Measurements from ENCODE around the gene PACS1.
"Not testable (repeated sequence)": the region's sequence is repeated elsewhere in the genome, so short reads cannot be mapped to it uniquely, and the experiment has no call there.

PACS1 gene

GRCh38 chr11:66077927-66078326, 7.9 kb downstream of the PACS1 start:
- DNase-seq: no peak

- not testable (repeated sequence) for DNase-seq
These were observed 8.9 kb downstream of the PACS1 start for GRCh38 chr11:66078949-66079348.

GRCh38 chr11:66080055-66080817, 10.2 kb downstream of the PACS1 start:
- DNase-seq: peak; percentile 63 to 75

DNA sequence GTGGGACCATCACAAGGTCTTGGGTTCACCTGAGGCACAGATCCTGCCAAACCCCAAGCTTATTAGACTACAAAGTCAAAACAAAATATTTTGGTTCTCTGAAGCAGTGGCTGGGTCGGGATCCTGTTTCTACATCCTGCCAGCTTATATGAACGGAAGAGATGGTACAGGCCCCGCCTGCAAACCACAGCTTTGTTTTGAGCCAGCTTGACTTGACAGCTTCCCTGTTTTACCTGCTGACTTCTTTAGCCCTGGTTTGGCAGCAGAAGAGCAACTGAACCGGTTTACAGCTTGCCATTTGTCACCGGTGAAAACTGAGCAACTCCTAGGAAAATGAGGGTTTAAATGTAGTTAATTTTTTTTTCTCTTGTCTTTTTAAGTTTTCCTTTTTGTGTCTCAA, 11.4 kb downstream of the PACS1 start:
- peak; percentile 56 to 71 for DNase-seq

DNA sequence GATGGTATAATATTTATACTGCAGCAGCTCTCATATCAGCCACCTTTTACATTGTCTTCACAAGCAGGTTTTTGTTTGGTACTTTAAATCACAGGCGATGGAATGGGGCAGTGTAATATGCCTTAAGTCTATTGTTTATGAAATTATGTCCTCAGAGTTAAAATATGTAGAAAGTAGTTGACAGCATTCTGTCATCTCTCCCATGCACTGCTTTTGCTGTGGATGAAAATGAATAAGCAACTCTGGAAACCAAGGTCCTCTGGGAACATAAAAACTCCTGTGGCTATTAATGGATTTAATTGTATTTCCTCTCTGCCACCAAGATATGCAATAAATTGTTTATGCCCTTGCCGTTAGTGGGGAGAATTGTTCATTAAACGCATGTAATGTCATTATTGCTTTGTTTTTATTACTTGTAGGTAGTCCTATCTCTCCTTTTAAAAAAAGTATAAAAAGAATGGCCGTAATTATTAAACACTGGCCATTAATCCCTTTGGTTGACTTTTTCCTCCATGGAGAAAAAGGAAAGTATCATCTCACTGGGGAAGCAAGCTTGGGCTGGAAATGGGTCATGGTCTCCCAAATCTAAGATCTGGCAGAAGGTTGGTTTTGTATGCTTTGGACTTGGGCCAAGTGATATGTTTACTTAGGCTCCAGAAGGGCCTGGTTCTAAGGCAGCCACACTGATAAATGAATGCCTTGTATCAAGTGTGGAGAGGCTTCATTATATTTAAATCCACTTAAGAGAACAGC, 13.1 kb downstream of the PACS1 start:
- no peak for DNase-seq

DNA sequence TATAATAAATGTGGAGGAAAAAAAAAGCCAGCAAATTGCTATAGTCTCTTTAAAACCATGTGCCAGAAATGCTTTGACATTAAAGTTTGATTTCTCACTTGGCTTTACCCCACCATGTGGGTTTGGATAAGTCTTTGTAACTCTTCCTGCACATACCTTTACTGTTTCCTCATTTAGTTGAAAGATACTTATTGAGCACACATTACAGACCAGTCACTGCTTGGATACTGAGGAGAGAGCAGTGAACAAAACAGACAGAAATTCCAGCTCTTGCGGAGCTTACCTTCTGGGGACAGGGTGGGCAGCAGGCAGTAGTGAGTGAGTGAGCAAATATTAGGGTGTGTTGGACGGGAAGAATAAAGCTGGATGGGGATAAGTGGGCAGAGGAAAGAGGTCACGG, 13.7 kb downstream of the PACS1 start:
- DNase-seq: no peak

GRCh38 chr11:66084821-66085475, 14.9 kb downstream of the PACS1 start:
- no peak for DNase-seq

DNA sequence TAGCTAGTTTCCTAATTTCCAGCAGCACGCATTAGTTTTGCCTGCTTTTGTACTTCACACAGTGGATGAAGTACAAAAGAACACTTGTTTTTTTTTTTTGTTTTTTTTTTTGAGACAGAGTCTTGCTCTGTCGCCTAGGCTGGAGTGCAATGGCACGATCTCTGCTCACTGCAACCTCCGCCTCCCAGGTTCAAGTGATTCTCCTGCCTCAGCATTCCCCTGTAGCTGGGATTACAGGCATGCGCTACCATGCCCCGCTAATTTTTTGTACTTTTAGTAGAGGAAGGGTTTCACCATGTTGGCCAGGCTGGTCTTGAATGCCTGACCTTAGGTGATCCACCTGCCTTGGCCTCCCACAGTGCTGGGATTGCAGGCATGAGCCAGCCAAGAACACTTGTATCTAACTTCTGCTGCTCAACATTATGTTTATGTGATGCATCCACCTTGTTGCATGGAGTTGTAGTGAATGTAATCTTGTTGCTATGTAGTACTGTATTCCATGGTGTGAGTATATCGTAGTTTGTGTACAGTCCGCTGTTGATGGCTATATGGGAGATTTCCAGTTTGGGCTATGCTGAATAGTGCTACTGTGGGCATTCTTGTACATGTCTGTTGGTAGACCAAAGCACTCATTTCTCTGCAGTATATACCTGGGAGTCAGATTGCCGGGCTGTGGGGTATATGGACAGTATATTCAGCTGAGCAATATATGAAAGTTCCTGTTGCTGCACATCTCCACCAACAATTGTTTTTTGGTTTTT, 17.3 kb downstream of the PACS1 start:
- no peak for DNase-seq

DNA sequence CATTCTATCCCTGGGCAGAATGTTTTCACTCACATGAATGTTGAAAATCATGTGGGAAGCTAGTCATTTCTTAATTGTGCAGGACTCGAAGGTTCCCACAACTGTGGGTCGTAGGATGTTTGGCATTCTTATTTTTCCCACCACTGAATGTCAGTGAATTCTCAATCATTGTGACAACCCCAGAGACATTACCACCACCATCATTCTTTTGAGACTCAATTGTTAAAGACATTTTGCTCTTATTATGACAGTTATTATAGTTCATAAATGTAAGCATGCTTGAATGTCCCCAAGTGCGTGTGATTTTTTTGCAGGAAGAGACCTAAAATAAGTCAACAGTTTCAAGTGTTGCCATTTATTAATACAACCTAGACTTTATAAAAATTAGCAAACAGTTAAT, 19.0 kb downstream of the PACS1 start:
- DNase-seq: no peak

GRCh38 chr11:66090288-66090687, 20.2 kb downstream of the PACS1 start:
- DNase-seq: no peak

- not testable (repeated sequence) for DNase-seq
These were observed 22.1 kb downstream of the PACS1 start for GRCh38 chr11:66092125-66092524.

- not testable (repeated sequence) for DNase-seq
These were observed 29.7 kb downstream of the PACS1 start for GRCh38 chr11:66099746-66100145.

DNA sequence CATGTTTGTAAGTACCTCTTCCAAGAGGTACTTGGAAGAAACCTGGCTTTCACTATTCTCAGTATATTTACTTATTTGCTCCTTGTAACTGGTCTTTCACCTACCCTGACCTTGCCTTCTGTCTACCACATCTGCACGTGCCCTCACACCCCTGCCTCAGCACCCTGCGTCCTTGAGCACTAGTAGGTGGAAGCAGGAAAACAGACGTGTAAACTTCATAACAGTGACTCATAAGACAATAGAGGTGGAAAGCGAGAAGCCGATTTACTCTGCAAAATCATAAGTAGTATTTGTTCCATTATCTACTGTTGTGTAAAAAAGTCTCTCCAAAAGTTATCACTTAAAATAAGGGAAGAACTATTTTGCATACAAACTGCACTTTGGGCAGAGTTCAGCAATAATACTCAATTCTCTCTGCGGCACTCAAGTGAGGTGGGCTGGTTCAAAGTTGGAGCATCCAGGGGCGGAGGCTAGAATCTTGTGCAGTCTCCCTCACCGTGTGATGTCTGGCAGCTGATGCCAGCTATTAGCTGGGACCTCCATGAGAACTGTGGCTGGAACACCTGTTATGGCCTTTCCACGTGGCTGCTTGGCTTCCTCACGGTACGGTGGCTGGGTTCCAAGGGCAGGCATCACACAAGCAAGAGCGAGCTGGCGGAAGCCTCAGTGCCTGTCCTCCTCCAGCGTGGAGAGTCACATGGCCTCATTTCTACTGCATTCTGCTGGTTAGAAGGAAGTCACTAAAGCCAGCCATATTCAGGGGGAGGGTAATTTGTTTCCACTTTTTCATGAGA, 30.4 kb downstream of the PACS1 start:
- peak; percentile 61 to 66 for DNase-seq

DNA sequence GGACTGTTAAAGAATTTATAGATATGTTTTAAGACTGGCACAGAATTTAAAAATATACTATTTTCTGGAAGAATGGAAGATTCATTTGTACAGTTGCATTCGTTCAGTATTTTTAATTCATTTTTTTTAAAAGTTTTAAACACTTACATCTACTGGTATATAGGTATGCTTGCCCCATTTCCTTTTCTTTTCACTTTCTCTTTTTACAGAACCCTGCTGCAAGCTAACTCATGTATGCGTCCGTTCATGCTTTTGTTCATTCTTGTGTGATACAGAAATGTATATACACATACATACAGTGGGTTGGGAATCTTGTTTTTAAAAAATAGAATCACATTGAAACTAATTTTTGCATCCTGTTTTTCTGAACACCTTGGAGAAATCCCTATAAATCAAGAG, 31.0 kb downstream of the PACS1 start:
- DNase-seq: no peak

DNA sequence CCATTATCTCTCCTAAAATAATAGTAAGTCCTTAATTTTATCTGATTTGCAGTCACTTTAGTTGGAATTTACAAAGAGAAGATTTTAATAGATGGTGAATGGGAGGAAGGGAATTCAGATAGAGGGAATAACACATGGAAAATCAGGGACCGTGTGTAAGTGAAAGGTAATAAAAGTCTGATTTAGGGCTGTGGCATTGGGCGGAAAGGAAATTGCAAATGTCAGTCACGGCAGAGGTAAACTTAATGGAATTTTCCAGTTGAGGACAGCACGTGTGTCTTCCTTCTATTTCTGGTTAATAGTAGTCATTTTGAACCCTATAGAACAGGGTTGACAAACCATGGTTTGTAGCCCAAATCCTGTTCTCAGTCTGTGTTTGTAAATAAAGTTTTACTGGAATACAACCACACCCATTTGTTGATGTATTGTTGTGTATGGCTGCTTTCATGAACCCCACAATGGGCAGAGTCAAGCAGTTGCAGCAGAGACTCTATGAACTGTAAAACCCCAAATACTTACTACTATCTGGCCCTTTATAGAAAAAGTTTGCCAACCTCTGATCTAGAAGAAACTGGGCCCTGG, 34.1 kb downstream of the PACS1 start:
- no peak for DNase-seq

GRCh38 chr11:66106786-66107599, 36.9 kb downstream of the PACS1 start:
- DNase-seq: peak; percentile 36 to 56

DNA sequence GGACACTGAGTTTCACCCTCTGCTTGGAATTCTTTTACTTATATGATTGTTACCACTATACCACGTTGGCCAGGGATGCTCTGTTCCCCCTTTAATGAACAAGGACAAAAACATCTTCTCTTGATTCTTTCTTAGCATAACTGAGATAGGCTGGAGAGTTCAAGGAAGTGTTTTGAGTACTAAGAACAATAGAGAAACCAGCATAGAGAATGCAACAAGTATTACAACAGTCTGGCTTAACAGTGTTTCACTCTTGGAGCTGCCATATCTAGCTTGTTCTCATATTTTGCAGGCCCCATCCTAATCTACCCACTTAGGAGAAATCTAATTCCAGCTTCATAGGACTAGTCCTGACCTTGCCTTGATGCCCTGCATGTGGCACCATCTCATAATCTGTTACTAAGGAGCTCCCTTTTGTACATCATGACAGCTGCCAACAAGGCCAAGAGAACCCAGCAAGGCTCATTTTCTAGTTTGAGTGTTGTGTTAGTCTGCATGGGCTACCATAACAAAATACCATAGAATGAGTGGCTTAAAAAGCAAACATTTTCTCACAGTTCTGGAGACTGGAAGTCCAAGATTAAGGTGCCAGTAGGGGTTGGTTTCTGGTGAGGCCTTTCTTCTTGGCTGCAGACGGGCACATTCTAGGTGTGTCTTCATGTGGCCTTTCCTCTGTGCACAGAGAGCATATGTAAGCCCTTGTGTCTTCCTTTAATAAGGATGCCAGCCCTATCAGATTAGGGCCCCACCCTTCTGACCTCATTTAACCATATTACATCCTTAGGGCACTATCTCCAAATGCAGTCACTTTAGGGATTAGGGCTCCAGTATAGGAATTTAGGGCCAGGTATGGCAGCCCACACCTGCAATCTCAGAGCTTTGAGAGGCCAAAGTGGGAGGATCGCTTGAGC, 37.8 kb downstream of the PACS1 start:
- no peak for DNase-seq

- DNase-seq: no peak
These were observed 39.2 kb downstream of the PACS1 start for GRCh38 chr11:66109294-66109693.

DNA sequence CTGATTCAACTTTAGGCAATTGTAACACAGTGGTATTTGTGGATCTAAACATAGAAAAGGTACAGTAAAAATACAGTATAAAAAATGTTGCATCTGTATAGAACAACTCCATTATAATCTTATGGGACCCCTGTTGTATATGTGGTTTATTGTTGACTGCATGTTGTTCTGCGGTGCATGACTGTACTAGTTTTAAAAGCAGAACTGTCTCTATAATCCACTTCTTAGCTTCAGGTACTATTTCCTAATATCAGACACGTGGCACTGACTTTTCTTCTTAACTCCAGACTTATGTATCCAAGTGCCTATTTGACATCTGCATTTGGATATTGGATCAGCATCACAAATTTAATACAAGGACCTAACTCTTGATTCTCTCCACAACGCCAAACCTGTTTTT, 41.1 kb downstream of the PACS1 start:
- no peak for DNase-seq

- DNase-seq: no peak
These were observed 42.0 kb downstream of the PACS1 start for GRCh38 chr11:66112041-66112491.
